Epithelial cell of esophagus (primary cell): ENCODE data around the gene MRC2.
"Not testable (repeated sequence)": the region's sequence is repeated elsewhere in the genome, so short reads cannot be mapped to it uniquely, and the experiment has no call there.

ENCODE experiments used
- DNase-seq: peaks from one replicate; pipeline ENCODE4 v3.0.0; 2010; ENCODE audit warnings: low read depth
- H3K4me3 ChIP-seq: 2 replicates; pipeline ENCODE4 v1.5.1; 2011; ENCODE audit warnings: mild to moderate bottlenecking, low read length, control low read depth
- TF ChIP-seq, protein P1 (sequence below): IDR thresholded peaks from 2 replicates; pipeline ENCODE4 v1.5.1; 2011; ENCODE audit warnings: low read depth, mild to moderate bottlenecking, low read length, control low read depth, inconsistent platforms; ENCODE audit not compliant: insufficient read depth; ENCODE audit errors: missing control alignments

Gene MRC2

DNA sequence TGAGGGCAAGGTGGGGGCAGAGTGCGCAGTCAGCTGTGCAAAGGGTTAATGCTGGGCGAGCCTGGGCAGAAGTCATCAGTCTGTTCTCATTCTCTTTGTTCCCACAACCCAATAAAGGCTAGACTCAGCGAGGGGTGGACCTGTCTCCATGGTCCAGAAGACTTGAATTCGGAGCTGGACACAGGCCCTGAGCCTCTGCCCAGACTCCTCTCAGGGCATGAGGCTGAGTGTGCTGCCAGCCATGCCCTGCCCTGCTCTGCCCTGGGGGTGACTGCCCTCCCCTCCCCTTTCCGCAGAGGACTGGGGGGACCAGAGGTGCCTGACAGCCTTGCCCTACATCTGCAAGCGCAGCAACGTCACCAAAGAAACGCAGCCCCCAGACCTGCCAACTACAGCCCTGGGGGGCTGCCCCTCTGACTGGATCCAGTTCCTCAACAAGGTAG lies 54.5 kb downstream of the MRC2 start:
- TF ChIP-seq, protein P1, sequence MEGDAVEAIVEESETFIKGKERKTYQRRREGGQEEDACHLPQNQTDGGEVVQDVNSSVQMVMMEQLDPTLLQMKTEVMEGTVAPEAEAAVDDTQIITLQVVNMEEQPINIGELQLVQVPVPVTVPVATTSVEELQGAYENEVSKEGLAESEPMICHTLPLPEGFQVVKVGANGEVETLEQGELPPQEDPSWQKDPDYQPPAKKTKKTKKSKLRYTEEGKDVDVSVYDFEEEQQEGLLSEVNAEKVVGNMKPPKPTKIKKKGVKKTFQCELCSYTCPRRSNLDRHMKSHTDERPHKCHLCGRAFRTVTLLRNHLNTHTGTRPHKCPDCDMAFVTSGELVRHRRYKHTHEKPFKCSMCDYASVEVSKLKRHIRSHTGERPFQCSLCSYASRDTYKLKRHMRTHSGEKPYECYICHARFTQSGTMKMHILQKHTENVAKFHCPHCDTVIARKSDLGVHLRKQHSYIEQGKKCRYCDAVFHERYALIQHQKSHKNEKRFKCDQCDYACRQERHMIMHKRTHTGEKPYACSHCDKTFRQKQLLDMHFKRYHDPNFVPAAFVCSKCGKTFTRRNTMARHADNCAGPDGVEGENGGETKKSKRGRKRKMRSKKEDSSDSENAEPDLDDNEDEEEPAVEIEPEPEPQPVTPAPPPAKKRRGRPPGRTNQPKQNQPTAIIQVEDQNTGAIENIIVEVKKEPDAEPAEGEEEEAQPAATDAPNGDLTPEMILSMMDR, result no peak
- no peak for DNase-seq
- H3K4me3 ChIP-seq, result no peak overlapping the region

DNA sequence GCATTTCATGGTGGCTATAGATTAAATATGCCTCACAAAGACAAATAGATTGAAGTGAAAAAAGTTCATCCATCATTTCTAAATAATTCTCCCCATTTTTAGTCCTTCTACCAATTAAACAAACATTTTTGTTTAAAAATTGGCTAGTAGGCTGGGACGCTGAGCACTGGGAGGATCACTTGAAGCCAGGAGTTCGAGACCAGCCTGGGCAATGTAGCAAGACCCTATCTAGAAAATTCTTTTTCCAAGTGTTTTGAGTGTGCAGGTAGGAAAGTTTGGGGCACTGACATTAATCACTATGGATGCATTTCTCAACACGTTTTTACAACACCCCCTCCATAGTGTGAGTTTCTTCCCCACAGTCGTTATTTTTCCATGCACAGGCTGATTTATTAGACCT lies 56.7 kb downstream of the MRC2 start:
- TF ChIP-seq, protein P1, result no peak
- DNase-seq, result no peak
- no peak overlapping the region for H3K4me3 ChIP-seq

DNA sequence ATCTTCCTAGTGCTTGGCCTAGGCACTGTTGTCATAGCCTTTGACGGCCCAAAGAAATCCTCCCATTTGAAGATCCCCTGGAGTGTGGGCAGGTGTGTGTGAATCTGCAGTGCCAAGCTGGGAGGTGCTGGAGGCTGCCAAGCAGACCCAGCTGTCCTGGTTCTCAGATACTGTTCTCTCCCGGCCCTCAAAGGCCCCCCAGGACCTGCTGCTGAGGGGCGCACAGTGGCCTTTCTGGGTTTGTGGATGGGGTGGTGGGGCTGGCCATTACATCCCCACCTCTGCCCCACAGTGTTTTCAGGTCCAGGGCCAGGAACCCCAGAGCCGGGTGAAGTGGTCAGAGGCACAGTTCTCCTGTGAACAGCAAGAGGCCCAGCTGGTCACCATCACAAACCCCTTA lies 60.5 kb downstream of the MRC2 start:
- H3K4me3 ChIP-seq, result no peak overlapping the region
- DNase-seq, result no peak
- TF ChIP-seq, protein P1, result no peak

DNA sequence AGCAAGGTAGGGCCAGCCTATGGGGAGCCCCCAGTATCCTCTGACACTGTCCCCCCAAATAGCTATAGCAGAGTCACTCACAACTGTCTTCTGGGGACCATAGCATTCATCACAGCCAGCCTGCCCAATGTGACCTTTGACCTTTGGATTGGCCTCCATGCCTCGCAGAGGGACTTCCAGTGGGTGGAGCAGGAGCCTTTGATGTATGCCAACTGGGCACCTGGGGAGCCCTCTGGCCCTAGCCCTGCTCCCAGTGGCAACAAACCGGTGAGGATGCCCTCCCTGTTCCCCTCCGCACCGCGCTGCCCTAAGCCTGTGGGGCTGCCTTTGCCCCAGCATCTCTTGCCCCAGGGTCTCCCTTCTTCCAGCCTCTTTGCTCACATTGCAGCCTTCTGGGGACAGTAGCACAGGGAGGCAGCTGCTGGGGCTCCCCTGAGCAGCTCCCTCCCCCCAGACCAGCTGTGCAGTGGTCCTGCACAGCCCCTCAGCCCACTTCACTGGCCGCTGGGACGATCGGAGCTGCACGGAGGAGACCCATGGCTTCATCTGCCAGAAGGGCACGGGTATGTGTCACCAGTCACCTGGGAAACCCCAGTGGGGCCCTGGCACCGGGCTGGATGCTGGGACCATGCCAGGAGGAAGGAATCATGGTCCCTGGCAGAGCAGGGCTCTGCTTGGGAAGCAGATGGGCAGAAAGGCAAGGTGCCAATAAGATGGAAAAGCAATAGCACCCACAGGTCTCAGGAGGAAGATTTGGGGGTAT lies 61.1 kb downstream of the MRC2 start:
- H3K4me3 ChIP-seq, result no peak overlapping the region
- no peak for DNase-seq
- TF ChIP-seq, protein P1, result no peak

DNA sequence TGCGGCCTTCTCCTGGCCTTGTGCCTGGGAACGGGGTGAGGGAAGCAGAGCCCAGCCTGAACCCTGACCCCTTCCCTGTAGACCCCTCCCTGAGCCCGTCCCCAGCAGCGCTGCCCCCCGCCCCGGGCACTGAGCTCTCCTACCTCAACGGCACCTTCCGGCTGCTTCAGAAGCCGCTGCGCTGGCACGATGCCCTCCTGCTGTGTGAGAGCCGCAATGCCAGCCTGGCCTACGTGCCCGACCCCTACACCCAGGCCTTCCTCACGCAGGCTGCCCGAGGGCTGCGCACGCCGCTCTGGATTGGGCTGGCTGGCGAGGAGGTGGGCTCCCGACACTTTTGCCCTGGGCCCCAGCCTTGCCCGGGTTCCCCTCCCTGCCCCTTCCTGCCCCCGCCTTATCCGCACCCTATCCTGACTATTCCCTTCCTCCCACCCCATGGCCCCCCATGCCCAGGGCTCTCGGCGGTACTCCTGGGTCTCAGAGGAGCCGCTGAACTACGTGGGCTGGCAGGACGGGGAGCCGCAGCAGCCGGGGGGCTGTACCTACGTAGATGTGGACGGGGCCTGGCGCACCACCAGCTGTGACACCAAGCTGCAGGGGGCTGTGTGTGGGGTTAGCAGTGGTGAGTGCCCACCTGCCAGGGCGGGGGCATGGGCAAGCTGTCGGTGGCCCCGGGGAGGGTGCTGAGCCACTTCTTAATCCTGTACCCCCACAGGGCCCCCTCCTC lies 62.1 kb downstream of the MRC2 start:
- no peak overlapping the region for H3K4me3 ChIP-seq
- DNase-seq, result no peak
- TF ChIP-seq, protein P1, result no peak

DNA sequence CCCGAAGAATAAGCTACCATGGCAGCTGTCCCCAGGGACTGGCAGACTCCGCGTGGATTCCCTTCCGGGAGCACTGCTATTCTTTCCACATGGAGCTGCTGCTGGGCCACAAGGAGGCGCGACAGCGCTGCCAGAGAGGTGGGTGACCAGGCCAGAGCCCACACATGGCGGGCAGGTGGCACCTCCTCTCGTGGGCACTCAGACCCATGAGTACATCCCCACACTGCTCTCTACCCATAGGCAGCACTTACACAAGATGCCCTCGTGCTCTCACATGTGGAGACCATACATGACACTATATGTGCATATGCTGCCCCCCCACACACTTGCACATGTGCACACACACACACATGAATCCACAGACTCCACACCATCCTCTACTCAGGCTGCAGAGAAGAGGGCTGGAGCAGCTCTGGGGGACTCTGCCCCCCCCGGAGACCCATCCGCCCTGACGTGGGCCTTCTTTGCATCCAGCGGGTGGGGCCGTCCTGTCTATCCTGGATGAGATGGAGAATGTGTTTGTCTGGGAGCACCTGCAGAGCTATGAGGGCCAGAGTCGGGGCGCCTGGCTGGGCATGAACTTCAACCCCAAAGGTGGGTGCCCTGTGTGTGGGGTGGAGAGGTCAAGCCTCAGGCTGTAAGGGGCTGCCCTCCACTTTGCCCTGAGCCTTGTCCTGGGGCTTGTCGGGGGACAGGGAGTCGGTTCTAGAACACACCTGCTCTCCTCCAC lies 62.9 kb downstream of the MRC2 start:
- TF ChIP-seq, protein P1, result no peak
- H3K4me3 ChIP-seq, result no peak overlapping the region
- no peak for DNase-seq

DNA sequence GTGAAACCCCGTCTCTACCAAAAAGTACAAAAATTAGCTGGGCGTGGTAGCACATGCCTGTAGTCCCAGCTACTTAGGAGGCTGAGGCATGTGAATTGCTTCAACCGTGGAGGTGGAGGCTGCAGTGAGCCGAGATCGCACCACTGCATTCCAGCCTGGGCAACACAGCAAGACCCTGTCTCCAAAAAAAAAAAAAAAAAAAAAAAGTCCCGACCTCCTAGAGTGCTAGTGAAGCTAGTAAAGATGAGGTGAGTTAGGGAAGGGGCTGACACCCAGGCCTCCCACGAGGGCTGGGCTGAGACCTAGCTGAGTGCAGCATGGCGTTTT lies 64.1 kb downstream of the MRC2 start:
- not testable (repeated sequence) for DNase-seq, H3K4me3 ChIP-seq
